ENCODE data around the gene AFF2.

DNA sequence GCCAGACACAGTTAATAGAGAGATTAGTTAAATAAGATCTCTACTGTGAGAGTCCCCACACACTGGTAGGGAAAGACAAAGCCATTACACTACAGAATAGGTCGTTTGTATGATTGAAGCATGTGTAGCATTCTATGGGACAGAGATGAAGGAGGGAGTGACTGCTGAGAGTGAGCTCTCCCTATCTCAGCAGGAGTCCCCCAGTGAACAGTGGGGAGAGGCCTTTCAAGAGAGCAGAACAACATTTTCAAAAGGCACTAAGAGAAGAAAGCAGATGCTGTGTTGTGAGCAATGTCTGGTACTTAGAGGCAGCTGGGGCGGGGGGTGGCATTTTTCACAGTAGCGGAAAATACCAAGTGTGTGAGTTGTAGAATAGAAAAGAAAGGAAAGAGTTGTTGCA lies 413.6 kb downstream of the AFF2 start:
- TF ChIP-seq CTCF (IDR thresholded peaks at IDR 0.05 in 8 of 11, conservative IDR thresholded peaks at IDR 0.05 in 3 of 11) (no peak), POLR2A (IDR thresholded peaks at IDR 0.05) (no peak), POLR2AphosphoS5 (IDR thresholded peaks at IDR 0.05) (no peak)
